A673 (cell line): ENCODE measurements around the gene MFSD6L. TPM values are rescaled to one million over a fixed set of nuclear protein-coding genes. Genes with fewer than 3 reads are reported as not detected.
A peak's percentile ranks its signal among the peaks of the same experiment; 100 is the strongest.

ENCODE experiments used
- BruUV-seq: library from RNA; stranded (reverse); fragments of 400-500 nt; replicated peaks from 2 replicates; lab custom pipeline; 2021; lab: Mats Ljungman, UMichigan
- CTCF ChIA-PET: fragments of 300-600 bp; sonication (Branson Sonifier 250); formaldehyde crosslinking; loops from one replicate; lab custom pipeline; 2022; ENCODE audit warnings: antibody characterized with exemption; lab: Charles Lee
- POLR2A ChIA-PET: fragments of 300-600 bp; sonication (Branson Sonifier 250); formaldehyde crosslinking; loops from one replicate; lab custom pipeline; 2022; ENCODE audit warnings: antibody characterized with exemption; ENCODE audit not compliant: low non-redundant PET; lab: Charles Lee
- DNase-seq: peaks from one replicate; pipeline ENCODE4 v3.0.0-alpha.2; 2015; ENCODE audit warnings: low spot score
- H3K27ac ChIP-seq: fragments of 200-600 bp; sonication (generic); 2 replicates; pipeline ENCODE4 v1.5.1; 2016; ENCODE audit warnings: mixed run types, low read depth, mild to moderate bottlenecking, mixed read lengths, antibody characterized with exemption, low read length; ENCODE audit not compliant: poor library complexity, severe bottlenecking
- H3K27me3 ChIP-seq: fragments of 200-600 bp; sonication (generic); replicated peaks from 2 replicates; pipeline ENCODE4 v1.6.1; 2017; ENCODE audit warnings: mixed run types, low read depth, mild to moderate bottlenecking, mixed read lengths, antibody characterized with exemption, low read length; ENCODE audit not compliant: insufficient read depth, poor library complexity
- H3K36me3 ChIP-seq: fragments of 200-600 bp; sonication (generic); 2 replicates; pipeline ENCODE4 v1.6.1; 2016; ENCODE audit warnings: mixed run types, mild to moderate bottlenecking, mixed read lengths, antibody characterized with exemption, low read length; ENCODE audit not compliant: insufficient read depth, poor library complexity, severe bottlenecking
- H3K4me1 ChIP-seq: fragments of 200-600 bp; sonication (generic); 2 replicates; pipeline ENCODE4 v1.6.1; 2017; ENCODE audit warnings: mixed run types, mild to moderate bottlenecking, mixed read lengths, antibody characterized with exemption, low read length; ENCODE audit not compliant: insufficient read depth, poor library complexity, severe bottlenecking
- H3K4me3 ChIP-seq: fragments of 200-600 bp; sonication (generic); 2 replicates; pipeline ENCODE4 v1.5.1; 2016; ENCODE audit warnings: low read depth, mixed run types, mild to moderate bottlenecking, mixed read lengths, low read length; ENCODE audit not compliant: poor library complexity, severe bottlenecking
- H3K9me3 ChIP-seq: fragments of 200-600 bp; sonication (generic); 2 replicates; pipeline ENCODE4 v1.6.1; 2016; ENCODE audit warnings: mixed run types, low read depth, mild to moderate bottlenecking, mixed read lengths, antibody characterized with exemption, low read length; ENCODE audit not compliant: poor library complexity, severe bottlenecking
- CTCF ChIP-seq: fragments of 300-800, 200-600 bp; sonication (generic); conservative IDR thresholded peaks from 2 replicates; pipeline ENCODE4 v1.5.1; 2017; ENCODE audit warnings: low read depth, mild to moderate bottlenecking, antibody characterized with exemption, low read length, moderate library complexity, mixed read lengths
- EZH2 ChIP-seq: fragments of 200-600 bp; sonication (generic); IDR thresholded peaks from 2 replicates; pipeline ENCODE4 v1.6.1; 2017; ENCODE audit warnings: borderline replicate concordance, low read depth, mild to moderate bottlenecking, mixed read lengths, antibody characterized with exemption, low read length; ENCODE audit not compliant: poor library complexity, severe bottlenecking
- intact Hi-C: fragments of 100-400 bp; cut with micrococcal nuclease; formaldehyde crosslinking; loops from one replicate; pipeline ENCODE4 v1.10.0; 2022; ENCODE audit not compliant: unreplicated experiment
- total RNA-seq: library from RNA; stranded (reverse); gene quantifications from 2 replicates; pipeline ENCODE4 v1.2.3, GENCODE V29; 2021

Gene MFSD6L
- total RNA-seq, 1 experiment from 2014 or later, result not detected

DNA sequence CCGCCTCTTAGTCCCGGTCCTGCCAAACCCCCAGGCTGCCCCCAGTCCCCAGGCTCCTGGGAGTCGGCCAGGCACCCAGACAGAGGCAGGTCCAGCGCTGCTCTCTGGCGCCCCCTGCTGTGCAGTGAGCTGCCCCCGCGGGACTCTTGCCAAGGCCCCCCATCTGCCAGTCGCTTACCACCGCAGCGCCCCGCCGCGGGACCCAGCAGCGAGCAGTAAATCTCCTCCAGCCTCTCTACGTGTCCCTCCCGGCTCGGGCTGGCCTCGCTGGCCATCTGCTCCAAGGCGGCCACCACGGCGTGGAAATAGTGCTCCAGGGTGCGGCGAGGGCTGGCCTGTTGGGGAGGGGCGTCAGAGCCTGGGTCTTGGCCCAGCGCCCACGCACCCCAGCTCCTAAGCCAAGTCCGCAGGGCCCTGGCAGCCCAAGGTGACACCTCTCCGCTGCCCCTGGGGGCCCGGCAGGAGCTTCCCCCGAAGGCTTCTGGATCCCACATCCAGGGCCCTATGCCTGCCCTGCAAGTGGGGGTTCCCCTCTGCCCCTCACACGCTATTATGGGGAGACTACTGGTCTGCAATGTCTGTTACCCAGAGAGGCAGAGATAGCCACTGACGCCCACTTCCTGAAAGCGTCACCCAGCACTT, 33.7 kb upstream of the MFSD6L start:
- peak; percentile 67 for DNase-seq
- H3K27ac ChIP-seq, result no peak overlapping the region
- H3K4me1 ChIP-seq, result peaks cover under 1% of the 10 kb centered on the region
- no peaks in the 10 kb centered on the region for H3K36me3 ChIP-seq
- no peaks in the 10 kb centered on the region for H3K27me3 ChIP-seq
- no TSS peak for BruUV-seq
- no peak overlapping the region for H3K4me3 ChIP-seq
- ChIA-PET POLR2A (interaction anchor here (0.7 kb wide), 1 partner anchor 760 kb away, joined by 8 read pairs; no protein-coding TSS in a partner anchor), CTCF (interaction anchor here (0.5 to 0.9 kb wide), 5 partner anchors 13 to 514 kb away, joined by 3 to 7 read pairs (median 5); no protein-coding TSS in a partner anchor)
- H3K9me3 ChIP-seq, result no peaks in the 10 kb centered on the region
- intact Hi-C loops, result no loop called here
- TF ChIP-seq CTCF (peak; percentile 85), EZH2 (no peak)

DNA sequence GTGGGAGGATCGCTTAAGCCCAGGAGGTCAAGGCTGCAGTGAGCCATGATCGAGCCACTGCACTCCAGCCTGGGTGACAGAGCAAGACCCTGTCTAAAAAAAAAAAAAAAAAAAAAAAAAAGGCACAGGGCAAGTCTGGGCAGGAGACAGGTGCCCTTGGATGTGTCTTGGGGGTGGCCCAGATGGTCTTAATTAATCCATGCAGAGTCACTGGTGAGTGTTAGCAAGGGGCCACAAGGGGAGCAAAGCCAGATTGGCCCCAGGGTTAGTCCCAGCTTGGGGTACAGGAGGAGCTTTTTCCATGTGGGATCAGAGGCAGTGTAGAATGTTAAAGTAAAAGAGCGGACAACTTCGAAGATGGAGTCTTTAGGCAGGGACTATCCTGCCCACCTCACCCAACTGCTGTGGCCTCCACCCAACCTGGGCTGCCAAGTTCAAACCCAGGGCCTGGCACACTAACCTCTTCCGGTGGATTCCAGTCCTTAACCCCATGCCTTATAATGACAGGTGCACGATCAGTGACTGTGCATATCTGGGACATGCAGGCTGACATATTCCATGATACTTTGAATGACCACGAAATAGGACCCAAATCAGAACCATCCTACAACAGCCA, 32.2 kb upstream of the MFSD6L start:
- no peaks in the 10 kb centered on the region for H3K4me1 ChIP-seq
- H3K27me3 ChIP-seq, result no peaks in the 10 kb centered on the region
- ChIA-PET CTCF (interaction anchor here (0.7 kb wide), 1 partner anchor 9 kb away, joined by 6 read pairs; no protein-coding TSS in a partner anchor), POLR2A (no interaction called here)
- TF ChIP-seq CTCF, result no peak
- TF ChIP-seq EZH2, result no peak
- no peaks in the 10 kb centered on the region for H3K9me3 ChIP-seq
- H3K36me3 ChIP-seq, result no peaks in the 10 kb centered on the region
- no TSS peak for BruUV-seq
- no peak overlapping the region for H3K4me3 ChIP-seq
- intact Hi-C loops, result no loop called here
- no peak overlapping the region for H3K27ac ChIP-seq
- DNase-seq, result no peak

GRCh38 chr17:8830141-8830540, 31.0 kb upstream of the MFSD6L start:
- CTCF ChIA-PET, result no interaction called here
- Histone ChIP-seq H3K27me3 (no peaks in the 10 kb centered on the region), H3K4me1 (no peaks in the 10 kb centered on the region), H3K27ac (no peak overlapping the region), H3K9me3 (no peaks in the 10 kb centered on the region), H3K4me3 (no peak overlapping the region), H3K36me3 (no peaks in the 10 kb centered on the region)
- POLR2A ChIA-PET, result no interaction called here
- intact Hi-C loops, result no loop called here
- TF ChIP-seq EZH2 (no peak), CTCF (no peak)
- DNase-seq, result no peak
- BruUV-seq, result no TSS peak
